ENCODE data around the gene ABCG1.

GRCh38 chr21:42330380-42331371 is 111.7 kb downstream of the ABCG1 start:
- TF ChIP-seq, protein P1, sequence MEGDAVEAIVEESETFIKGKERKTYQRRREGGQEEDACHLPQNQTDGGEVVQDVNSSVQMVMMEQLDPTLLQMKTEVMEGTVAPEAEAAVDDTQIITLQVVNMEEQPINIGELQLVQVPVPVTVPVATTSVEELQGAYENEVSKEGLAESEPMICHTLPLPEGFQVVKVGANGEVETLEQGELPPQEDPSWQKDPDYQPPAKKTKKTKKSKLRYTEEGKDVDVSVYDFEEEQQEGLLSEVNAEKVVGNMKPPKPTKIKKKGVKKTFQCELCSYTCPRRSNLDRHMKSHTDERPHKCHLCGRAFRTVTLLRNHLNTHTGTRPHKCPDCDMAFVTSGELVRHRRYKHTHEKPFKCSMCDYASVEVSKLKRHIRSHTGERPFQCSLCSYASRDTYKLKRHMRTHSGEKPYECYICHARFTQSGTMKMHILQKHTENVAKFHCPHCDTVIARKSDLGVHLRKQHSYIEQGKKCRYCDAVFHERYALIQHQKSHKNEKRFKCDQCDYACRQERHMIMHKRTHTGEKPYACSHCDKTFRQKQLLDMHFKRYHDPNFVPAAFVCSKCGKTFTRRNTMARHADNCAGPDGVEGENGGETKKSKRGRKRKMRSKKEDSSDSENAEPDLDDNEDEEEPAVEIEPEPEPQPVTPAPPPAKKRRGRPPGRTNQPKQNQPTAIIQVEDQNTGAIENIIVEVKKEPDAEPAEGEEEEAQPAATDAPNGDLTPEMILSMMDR (IDR thresholded peaks at IDR 0.05): no peak
- TF ChIP-seq POLR2A (IDR thresholded peaks at IDR 0.05) (no peak), EP300 (IDR thresholded peaks at IDR 0.05) (no peak), POLR2AphosphoS5 (IDR thresholded peaks at IDR 0.05) (no peak)

Data from suprapubic skin (tissue), 4 donors.